ENCODE measurements around the gene LSM7.

GRCh38 chr19:2336528-2337328, 8.3 kb upstream of the LSM7 start:
- TF ChIP-seq CTCF (conservative IDR thresholded peaks at IDR 0.05 in 1 of 2, IDR thresholded peaks at IDR 0.05 in 1 of 2; ENCODE audit: extremely low read depth in 1 of 2, insufficient read depth in 1 of 2, low read depth in 1 of 2, low read length in 2 of 2) = no peak
- TF ChIP-seq EZH2 (IDR thresholded peaks at IDR 0.05; ENCODE audit: borderline replicate concordance, low read length) = no peak

Measured in mammary epithelial cell (primary cell).